HG02852 (cell line): Measurements from ENCODE around the gene JAKMIP3.

Source experiments
- ATAC-seq: cut with Tn5 transposase; IDR thresholded peaks from one replicate; pipeline ENCODE4 v1.9.1; 2021; ENCODE audit warnings: mild to moderate bottlenecking, moderate library complexity; ENCODE audit not compliant: unreplicated experiment

Gene JAKMIP3

GRCh38 chr10:132043861-132044695 lies 21.7 kb upstream of the JAKMIP3 start:
- no peak for ATAC-seq

- no peak for ATAC-seq
Observed at GRCh38 chr10:132044803-132045202, 20.9 kb upstream of the JAKMIP3 start.

GRCh38 chr10:132045324-132045723 lies 20.4 kb upstream of the JAKMIP3 start:
- no peak for ATAC-seq

DNA sequence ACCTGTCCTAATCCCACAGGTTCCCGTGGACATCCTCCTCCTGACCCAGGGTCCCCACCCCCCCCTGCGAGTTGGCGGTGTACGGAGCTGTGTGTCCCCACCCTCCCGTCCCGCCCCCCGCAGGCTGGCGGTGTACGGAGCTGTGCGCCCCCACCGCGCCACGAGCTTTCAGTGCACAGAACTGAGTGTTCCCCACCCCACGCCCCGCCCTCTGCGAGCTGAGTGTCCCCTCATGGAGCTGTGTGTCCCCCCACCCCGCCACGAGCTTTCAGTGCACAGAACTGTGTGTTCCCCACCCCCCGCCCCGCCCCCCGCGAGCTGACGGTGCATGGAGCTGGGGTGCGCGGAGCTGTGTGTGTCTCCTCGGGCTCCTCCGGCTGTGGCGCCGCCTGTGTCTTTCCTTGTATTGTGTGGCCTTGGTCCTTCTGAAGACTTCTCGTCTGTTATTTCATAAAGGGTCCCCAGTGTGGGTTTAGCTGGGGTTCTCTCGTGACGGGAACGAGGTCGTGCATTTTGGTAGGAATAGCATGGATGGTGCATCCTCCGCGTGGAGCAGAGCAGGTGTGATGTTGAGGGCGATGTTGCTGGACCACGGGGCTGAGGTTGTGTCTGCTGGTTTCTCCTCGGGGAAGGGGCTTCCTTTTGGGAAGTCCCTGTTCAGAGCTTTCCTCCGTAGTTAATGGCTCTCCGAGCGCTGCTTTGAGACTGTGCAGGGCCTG lies 18.0 kb upstream of the JAKMIP3 start:
- no peak for ATAC-seq

- ATAC-seq, result no peak
Observed at GRCh38 chr10:132048294-132048667, 17.5 kb upstream of the JAKMIP3 start.

DNA sequence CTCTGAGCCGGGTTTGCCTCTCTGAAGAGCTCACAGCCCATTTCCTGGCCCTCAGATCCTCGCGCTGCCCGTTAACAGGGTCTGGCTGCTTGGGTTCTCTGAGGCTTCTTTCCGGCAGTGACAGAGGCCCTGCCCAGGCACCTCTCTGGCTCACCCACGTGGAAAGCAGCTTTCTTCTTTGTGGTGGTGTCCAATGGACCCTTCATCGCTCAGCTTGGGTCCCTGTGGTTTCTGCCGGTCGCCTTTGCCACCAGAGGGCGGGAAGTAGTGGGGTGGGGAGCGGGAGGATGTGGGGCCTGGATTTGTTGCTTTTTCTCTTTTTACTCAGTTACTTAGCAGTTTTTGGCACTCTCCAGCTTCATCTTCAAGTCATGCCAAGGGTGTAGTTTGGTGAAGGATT lies 15.6 kb upstream of the JAKMIP3 start:
- ATAC-seq, result no peak

DNA sequence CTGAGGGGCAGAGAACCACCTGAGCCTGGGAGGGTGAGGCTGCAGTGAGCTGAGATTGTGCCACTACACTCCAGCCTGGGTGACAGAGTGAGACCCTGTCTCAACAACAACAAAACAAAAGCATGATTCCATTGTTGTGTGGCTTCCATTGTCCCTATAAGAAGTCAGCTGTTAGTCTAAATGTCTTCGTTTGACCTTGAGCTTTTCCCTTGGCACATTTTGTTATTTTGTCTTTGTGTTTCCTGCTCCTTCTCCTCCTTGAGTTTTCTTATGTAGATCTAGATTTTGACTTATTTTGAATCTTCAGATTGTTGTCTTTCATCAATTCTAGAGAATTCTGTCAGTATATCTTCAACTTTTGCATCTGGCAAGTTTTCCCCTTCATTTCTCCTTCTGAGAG lies 13.6 kb upstream of the JAKMIP3 start:
- no peak for ATAC-seq

DNA sequence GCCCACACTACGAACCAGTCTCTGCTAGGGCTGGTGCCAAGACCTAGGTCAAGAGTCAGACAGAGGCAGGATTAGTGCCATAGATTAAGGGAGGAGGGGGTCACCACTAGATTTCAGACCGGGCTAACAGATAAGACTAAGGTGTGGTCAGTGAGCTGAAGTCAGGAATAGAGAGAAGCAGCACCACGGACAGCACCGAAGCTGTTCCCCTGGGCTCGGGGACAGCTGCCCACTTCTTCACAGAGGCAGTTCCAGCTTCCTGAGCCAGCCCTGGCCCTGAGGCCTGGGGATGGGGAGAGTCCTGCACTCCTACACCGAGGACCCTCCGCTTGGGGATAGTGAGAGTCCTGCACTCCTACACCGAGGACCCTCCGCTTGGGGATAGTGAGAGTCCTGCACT lies 11.2 kb upstream of the JAKMIP3 start:
- ATAC-seq, result no peak

GRCh38 chr10:132055616-132056015 lies 10.1 kb upstream of the JAKMIP3 start:
- ATAC-seq, result no peak

DNA sequence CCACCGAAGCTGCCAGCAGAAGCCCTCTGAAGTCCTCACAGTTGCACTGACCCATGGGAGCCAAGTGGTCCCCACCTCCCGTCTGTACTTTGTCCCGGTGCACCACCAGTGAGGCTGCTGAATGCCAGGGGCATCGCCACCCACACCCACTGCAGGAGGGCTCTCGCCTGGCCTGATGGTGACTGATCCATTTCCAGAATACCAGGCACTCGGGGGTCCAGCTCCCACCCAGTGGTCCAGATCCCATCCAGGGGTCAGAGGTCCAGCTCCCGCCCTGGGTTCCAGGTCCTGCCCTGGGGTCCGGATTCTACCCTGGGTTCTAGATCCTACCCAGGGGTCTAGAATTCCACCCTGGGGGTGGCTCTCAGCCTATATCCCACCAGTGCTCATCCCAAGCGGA lies 9.1 kb upstream of the JAKMIP3 start:
- ATAC-seq, result no peak

- ATAC-seq, result no peak
Observed at GRCh38 chr10:132057191-132057681, 8.5 kb upstream of the JAKMIP3 start.

DNA sequence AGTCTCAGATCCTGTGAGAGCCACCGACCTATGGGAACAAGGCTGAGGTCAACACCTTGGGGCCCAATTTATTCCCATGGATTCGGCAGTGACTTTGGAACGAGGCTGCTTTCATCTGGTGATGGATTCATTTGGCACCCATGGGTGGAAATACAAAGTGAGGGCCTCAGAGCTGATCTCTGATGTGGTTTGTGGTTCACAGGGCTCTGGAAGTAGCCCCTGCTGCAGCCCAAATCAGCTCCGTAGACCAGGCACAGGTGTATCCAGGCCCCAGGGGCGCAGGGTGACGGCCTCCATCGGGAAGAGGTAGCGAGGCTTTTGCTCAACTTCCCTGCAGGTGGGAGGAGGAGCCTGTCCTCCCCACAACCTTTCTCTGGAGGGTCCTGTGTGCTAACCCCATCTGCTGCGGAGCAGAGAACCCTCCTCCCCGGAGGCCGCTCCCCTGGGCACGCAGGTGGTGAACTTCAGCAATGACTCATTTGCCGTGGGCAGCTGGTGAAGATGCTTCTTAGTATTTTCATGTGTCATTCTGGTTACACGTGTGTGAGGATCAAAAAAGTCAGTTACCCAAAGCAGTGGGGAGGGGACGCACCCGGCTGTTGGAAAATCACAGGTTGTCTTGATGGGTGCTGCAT lies 7.5 kb upstream of the JAKMIP3 start:
- no peak for ATAC-seq

GRCh38 chr10:132058793-132059759 lies 6.7 kb upstream of the JAKMIP3 start:
- no peak for ATAC-seq

GRCh38 chr10:132059760-132060508 lies 5.8 kb upstream of the JAKMIP3 start:
- no peak for ATAC-seq

DNA sequence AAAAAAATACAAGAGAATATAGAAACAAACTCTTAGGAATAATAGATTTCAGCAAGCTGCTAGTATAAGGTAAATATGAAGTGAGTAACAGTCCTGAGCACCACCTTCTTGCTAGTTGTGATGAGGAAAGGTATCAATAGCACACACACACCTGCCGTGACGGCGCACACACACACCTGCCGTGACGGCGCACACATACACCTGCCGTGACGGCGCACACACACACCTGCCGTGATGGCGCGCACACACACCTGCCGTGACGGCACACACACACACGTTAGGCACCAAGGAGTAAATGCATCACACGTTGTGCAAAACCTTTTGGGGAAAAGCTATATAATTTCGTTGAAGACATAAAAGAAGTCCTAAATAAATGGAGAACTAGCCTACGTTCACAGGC lies 4.7 kb upstream of the JAKMIP3 start:
- ATAC-seq, result no peak

DNA sequence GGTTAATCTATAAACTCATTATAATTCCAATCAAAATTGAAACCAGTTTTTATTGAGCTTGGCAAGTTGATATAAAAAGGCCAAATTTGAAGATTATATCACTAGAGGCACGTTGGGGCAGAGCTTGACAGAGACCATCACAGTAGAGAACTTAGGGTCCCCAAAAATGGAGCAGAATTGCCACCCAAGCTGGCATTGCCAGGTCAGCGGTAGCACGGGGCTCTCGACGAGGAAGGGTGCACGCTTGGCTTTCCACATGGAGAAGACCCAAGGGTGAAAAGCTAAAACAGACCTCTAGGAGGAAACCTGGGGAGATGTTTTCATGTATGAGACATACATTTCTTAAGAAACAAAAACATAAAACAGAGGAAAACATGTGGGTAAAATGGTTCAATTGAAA lies 4.3 kb upstream of the JAKMIP3 start:
- no peak for ATAC-seq

DNA sequence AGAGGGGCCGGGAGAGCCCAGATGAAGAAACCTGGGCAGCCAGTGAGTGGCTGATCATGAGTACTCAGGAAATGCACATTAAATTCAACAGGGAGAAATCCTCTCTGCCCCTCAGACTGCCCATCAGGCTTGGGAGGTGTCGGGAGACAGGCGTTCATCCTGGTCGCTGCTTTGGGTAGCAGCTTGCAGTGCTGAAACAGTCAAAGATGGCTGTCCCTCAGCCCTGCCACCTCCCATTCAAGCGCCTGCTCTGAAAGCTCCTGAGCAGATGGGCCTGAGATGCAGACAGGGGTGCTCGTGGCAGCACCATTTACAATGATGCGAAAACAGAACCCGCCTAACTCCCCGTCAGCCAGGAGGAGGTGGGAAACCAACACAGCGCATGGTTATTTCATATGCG lies 3.6 kb upstream of the JAKMIP3 start:
- no peak for ATAC-seq

- ATAC-seq, result no peak
Observed at GRCh38 chr10:132062641-132063390, 2.9 kb upstream of the JAKMIP3 start.

DNA sequence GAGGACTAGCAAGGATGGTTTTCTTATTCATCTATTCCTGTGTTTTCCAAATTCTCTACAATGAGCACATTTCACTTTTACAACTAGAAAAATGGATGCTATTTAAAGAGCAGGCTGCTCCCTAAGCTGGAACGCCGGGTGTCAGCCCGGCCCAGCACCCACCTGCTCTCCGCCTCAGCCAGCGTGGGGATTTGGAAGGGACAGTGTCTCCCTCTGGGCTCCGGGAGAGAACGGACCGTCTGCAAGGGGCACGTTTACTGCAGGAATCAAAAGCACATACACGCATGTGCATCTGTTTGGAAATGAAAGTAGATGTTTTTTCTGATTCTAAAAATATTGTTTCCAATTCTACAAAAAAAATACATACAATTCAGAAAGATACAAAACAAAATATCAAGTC lies 2.3 kb upstream of the JAKMIP3 start:
- ATAC-seq, result no peak
